Mesodermal cell (in vitro differentiated cells): Measurements from ENCODE around the gene DMRTA1.
"Not testable (repeated sequence)": the region's sequence is repeated elsewhere in the genome, so short reads cannot be mapped to it uniquely, and the experiment has no call there.

Source experiments
- H3K27ac ChIP-seq: 2 replicates; pipeline ENCODE4 v1.7.0; 2013; ENCODE audit warnings: mild to moderate bottlenecking, low read depth, low read length, moderate library complexity; ENCODE audit not compliant: severe bottlenecking
- H3K36me3 ChIP-seq: 2 replicates; pipeline ENCODE4 v1.7.1; 2013; ENCODE audit warnings: mild to moderate bottlenecking, low read length, moderate library complexity; ENCODE audit not compliant: control insufficient read depth, insufficient read depth
- H3K4me1 ChIP-seq: one replicate; pipeline ENCODE4 v1.7.1; 2013; ENCODE audit warnings: mild to moderate bottlenecking, low read length; ENCODE audit not compliant: insufficient read depth, control insufficient read depth, poor library complexity, severe bottlenecking
- H3K4me3 ChIP-seq: 2 replicates; pipeline ENCODE4 v1.7.0; 2013; ENCODE audit warnings: low read length, control low read depth, mild to moderate bottlenecking; ENCODE audit not compliant: insufficient read depth, poor library complexity, severe bottlenecking; ENCODE audit errors: extremely low read depth
- H3K9me3 ChIP-seq: 2 replicates; pipeline ENCODE4 v1.7.1; 2013; ENCODE audit warnings: mild to moderate bottlenecking, low read length, moderate library complexity; ENCODE audit not compliant: control insufficient read depth
- WGBS, 2 experiments: methylation state at CpG; one replicate each; pipeline ENCODE4 v1.1.5; 2013; ENCODE audit warnings: missing lambda C conversion rate in 2 of 2; ENCODE audit not compliant: insufficient coverage in 2 of 2; 5-methylcytosine and 5-hydroxymethylcytosine counted together

The DMRTA1 gene

DNA sequence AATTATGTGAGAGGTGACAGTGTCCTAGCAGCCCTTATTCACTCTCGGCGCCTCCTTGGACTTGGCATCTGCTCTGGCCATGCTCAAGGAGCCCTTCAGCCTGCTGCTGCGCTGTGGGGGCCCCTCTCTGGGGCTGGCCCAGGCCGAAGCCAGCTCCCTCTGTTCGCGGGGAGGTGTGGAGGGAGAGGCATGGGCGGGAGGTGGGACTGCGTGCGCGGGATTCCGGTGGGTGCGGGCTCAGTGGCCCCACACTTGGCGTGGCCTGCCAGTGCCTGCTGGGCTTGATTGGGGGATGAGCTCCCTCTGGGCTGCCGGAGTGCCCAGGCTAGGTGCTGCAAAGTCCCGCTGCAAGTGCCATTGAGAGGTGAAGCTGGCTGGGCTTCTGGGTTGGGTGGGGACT lies 12.9 kb upstream of the DMRTA1 start:
- WGBS, 2 experiments: 94 to 100% methylated on average over 2 to 14 of the region's 15 CpGs
- H3K36me3 ChIP-seq: no peaks in the 10 kb centered on the region
- H3K4me1 ChIP-seq: no peaks in the 10 kb centered on the region
- H3K9me3 ChIP-seq: no peaks in the 10 kb centered on the region
- no peak overlapping the region for H3K27ac ChIP-seq
- H3K4me3 ChIP-seq: no peak overlapping the region

DNA sequence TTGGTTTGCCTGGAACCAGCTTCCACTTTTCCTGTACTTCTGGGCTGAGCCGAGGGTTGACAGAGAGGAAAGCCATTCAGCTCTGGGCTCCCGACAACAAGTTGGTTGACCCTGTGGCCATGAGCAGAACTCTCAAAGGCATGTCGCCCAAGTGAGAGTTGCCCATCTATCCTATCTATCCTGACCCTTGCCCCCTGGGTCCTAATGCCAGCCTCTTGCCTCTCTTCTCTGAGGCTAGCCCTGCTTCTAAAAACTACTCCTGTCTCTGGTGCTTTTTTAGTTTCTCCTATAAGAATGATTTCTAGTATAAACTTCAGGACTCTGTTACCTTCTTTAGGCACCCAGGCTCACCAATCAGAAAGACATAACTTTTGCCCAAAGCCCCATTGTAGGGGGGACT lies 11.4 kb upstream of the DMRTA1 start:
- not testable (repeated sequence) for H3K36me3 ChIP-seq, H3K27ac ChIP-seq, H3K4me1 ChIP-seq, H3K9me3 ChIP-seq, H3K4me3 ChIP-seq
- 73 to 100% methylated on average over 2 to 3 of the region's 3 CpGs for WGBS, 2 experiments

DNA sequence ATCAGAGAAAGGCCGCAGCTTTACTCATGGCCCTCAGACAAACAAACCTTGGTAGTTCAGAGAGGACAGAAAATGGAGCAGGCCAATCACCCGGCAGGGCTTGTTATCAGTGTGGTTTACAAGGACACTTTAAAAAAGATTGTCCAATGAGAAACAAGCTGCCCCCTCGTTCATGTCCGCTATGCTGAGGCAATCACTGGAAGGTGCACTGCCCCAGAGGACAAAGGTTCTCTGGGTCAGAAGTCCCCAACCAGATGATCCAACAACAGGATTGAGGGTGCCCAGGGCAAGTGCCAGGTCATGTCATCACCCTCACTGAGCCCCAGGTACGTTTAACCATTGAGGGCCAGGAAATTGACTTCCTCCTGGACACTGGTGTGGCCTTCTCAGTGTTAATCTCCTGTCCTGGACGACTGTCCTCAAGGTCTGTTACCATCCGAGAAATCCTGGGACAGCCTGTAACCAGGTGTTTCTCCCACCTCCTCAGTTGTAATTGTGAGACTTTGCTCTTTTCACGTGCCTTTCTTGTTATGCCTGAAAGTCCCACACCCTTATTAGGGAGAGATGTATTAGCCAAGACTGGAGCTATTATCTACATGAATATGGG lies 9.1 kb upstream of the DMRTA1 start:
- H3K4me1 ChIP-seq, H3K36me3 ChIP-seq, H3K27ac ChIP-seq, H3K4me3 ChIP-seq, H3K9me3 ChIP-seq: not testable (repeated sequence)
- 91 to 93% methylated on average over 5 to 6 of the region's 8 CpGs for WGBS, 2 experiments

DNA sequence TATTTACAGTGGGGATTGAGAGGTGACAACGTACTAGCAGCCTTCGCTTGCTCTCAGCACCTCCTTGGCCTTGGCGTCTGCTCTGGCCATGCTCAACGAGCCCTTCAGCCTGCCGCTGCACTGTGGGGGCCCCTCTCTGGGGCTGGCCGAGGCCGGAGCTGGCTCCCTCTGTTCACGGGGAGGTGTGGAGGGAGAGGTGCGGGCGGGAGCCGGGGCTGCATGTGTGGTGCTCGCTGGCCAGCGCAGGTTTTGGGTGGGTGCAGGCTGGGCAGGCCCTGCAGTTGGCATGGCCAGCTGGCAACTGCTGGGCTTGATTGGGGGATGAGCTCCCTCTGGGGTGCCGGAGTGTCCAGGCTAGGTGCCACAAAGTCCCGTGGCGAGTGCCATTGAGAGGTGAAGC lies 5.8 kb upstream of the DMRTA1 start:
- WGBS, 2 experiments: 92 to 99% methylated on average over 10 to 16 of the region's 16 CpGs
- H3K27ac ChIP-seq: no peak overlapping the region
- H3K4me1 ChIP-seq: no peaks in the 10 kb centered on the region
- H3K4me3 ChIP-seq: no peak overlapping the region
- peaks cover 4% of the 10 kb centered on the region for H3K9me3 ChIP-seq
- no peaks in the 10 kb centered on the region for H3K36me3 ChIP-seq

DNA sequence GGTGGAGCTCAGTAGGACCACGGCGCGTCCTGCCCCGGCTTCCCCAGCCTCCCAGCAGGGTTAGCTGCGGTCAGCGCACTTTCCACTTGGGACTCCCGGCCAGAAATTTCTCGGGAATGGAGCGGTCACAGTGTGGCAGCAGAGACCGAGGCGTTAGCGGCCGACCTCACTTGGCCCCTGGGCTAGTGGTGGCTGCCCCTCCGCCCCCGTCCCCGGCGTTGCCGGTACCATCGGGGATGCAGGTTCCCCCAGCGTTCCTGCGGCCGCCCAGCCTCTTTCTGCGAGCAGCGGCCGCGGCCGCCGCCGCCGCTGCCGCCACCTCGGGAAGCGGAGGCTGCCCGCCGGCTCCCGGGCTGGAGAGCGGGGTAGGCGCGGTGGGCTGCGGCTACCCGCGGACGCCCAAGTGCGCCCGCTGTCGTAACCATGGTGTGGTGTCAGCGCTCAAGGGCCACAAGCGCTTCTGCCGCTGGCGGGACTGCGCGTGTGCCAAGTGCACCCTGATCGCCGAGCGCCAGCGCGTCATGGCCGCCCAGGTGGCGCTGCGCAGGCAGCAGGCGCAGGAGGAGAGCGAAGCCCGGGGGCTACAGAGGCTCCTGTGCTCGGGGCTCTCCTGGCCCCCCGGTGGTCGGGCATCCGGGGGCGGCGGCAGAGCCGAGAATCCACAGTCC lies 460 bp downstream of the DMRTA1 start:
- peak overlapping the region; percentile 79 for H3K27ac ChIP-seq

DNA sequence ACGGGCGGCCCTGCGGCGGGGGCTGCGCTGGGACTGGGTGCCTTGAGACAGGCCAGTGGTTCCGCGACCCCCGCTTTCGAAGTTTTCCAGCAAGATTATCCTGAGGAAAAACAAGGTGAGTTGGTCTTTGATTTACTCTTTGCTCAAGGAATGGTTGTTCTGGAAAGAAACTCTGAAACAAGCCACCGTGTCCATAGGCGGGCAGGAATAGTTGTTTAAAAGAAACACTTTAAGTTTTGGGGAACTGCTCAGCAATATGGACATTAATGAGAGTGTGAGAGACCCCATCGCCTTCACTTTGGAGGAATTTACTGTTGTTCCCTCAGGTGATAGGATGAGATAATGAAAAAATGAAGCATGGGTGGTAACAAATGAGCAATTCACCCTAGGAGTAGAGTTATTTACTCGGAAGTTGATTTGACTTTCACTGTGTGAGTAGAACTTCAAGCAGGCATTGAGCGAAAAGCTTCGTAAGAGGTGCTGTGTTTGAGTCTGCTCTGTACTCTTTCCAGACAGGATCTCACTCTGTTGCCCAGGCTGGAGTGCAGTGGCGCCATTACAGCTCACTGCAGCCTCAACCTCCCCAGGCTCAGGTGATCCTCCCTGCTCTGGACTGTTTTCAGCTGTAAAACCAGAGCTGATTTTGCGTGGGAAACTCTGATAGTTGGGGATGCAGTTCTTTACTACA lies 1.1 kb downstream of the DMRTA1 start:
- 8 to 12% methylated on average over 15 of the region's 17 CpGs for WGBS, 2 experiments
- peak overlapping the region; percentile 79 for H3K27ac ChIP-seq
- H3K4me1 ChIP-seq: no peaks in the 10 kb centered on the region

More for the DNA sequence above, 460 bp downstream of the DMRTA1 start:
- Histone ChIP-seq H3K9me3 (no peaks in the 10 kb centered on the region), H3K36me3 (peaks cover 2% of the 10 kb centered on the region), H3K4me1 (no peaks in the 10 kb centered on the region), H3K4me3 (peak overlapping the region; percentile 63)
- 1% methylated on average over 61 to 68 of the region's 70 CpGs for WGBS, 2 experiments

DNA sequence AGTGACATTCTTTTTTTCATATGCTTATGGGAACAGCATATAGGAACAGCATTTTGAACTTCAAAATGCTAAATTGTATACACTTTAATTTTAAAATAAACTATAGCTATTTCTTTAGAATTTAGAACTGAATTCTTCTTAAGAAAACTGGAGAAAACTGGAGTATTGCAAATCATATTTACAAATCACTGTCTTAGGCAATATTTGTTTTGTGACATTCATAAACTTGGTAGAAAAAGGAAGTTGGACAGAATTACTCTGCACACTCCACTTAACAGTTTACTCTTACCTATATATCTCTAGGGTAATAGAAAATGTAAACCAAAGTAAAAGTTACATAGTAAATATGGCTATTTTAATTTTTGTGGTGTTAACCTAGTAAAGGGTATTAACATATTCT lies 3.1 kb downstream of the DMRTA1 start:
- Histone ChIP-seq H3K9me3 (no peaks in the 10 kb centered on the region), H3K27ac (no peak overlapping the region), H3K4me3 (no peak overlapping the region), H3K36me3 (peaks cover 2% of the 10 kb centered on the region), H3K4me1 (no peaks in the 10 kb centered on the region)

More for the DNA sequence above, 1.1 kb downstream of the DMRTA1 start:
- Histone ChIP-seq H3K4me3 (peak overlapping the region; percentile 63), H3K9me3 (no peaks in the 10 kb centered on the region), H3K36me3 (peaks cover 2% of the 10 kb centered on the region)

DNA sequence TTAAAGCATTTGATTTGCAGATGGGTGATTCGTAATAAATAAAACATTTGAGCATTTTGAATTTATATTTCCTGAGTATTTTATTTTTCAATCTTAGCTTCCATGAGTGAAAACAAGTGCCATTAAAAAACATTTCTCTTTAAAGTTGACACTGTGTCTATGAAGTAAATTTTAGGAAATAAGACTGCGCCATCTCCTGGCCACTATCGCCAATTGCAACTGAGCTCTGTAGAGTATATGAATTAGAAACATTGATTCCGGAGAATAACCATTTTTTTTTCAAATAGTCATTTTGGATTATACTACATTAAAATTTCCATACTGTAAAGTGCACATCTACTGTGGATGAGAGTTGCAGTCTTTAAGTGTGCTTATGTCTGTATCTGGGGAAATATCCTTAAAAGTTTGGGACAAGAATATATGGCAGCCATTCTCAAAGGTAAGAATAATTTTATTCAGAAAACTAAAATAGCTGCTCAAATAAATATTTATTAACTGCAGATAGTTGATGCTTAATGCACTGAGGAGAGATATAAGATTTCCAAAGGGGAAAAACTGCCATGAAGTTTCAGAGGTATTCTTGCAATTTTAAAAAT lies 5.9 kb downstream of the DMRTA1 start:
- no peak overlapping the region for H3K27ac ChIP-seq
- no CpG with 5 or more reads among the region's 4 CpGs for WGBS, 2 experiments
- H3K4me1 ChIP-seq: no peaks in the 10 kb centered on the region
- no peak overlapping the region for H3K4me3 ChIP-seq
- H3K9me3 ChIP-seq: no peaks in the 10 kb centered on the region
- H3K36me3 ChIP-seq: peaks cover 2% of the 10 kb centered on the region

DNA sequence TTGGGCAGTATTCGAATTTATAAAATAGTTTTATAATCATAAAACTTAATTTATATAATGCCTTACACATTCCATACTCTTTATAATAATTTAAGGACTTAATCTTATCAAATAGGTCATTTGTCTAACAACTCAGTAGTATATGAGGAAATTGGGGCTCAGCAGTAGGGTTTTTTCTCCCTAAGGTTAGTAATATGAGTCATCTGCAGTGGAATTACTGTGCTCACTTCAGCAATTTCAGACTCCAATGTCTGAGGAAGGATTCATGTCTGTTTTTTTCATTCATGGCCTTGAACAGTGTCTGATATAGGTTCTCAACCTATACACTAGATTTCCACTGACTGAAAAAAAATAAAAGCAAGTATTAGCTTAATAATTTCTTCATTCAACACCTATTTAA lies 7.4 kb downstream of the DMRTA1 start:
- no CpG with 5 or more reads among the region's 1 CpG for WGBS, 2 experiments
- H3K4me1 ChIP-seq: no peaks in the 10 kb centered on the region
- H3K36me3 ChIP-seq: peaks cover 2% of the 10 kb centered on the region
- no peaks in the 10 kb centered on the region for H3K9me3 ChIP-seq
- no peak overlapping the region for H3K27ac ChIP-seq
- no peak overlapping the region for H3K4me3 ChIP-seq

DNA sequence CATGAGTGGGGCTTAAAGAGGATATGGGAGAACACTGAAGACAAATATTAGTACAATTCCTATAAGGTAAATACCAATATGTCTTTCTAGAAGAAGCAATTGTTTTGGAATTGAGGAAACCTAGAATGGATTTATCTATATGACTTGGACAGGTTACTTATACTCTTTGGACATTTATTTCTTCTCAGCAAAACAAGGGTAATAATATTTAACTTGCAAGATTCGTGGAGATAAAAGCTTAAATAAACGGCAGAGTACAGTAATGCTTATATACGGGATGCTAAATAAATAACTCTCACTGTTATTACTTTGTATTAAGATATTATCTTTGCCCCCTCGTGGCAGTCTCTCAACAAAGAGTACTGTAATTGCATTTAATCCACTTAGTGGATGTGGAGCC lies 8.6 kb downstream of the DMRTA1 start:
- Histone ChIP-seq H3K4me3 (no peak overlapping the region), H3K27ac (no peak overlapping the region), H3K4me1 (no peaks in the 10 kb centered on the region), H3K36me3 (peaks cover 2% of the 10 kb centered on the region), H3K9me3 (no peaks in the 10 kb centered on the region)
- no CpG with 5 or more reads among the region's 4 CpGs for WGBS, 2 experiments

DNA sequence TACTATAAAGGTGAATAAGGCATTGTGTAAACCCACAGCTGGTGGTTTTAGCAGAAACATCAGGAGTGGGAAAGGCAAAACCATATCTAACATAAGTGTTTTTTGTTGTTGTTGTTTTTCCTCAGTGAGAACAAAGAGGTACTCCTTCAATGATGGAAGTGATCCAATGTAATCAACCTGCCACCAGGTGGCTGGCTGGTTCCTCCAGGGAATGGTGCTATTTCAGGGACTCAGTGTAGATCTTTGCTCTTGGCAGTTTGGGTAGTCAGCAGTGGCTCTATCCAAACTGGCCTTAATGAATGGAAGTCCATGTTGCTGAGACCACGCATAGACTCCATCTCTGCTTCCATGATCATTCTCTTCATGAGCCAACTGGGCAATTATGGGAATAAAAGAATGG lies 10.8 kb downstream of the DMRTA1 start:
- no CpG with 5 or more reads among the region's 1 CpG for WGBS, 2 experiments

More for the DNA sequence above, 10.8 kb downstream of the DMRTA1 start:
- no peak overlapping the region for H3K4me3 ChIP-seq
- H3K4me1 ChIP-seq: no peaks in the 10 kb centered on the region
- no peak overlapping the region for H3K27ac ChIP-seq
- H3K9me3 ChIP-seq: no peaks in the 10 kb centered on the region
- no peaks in the 10 kb centered on the region for H3K36me3 ChIP-seq
